H9 (cell line): ENCODE measurements around the gene CACNA2D3. TPM values are rescaled to one million over a fixed set of nuclear protein-coding genes. Genes with fewer than 3 reads are reported as not detected.

ENCODE experiments used
- DNase-seq: peaks from one replicate; pipeline ENCODE4 v3.0.0-alpha.2; 2017
- H2AFZ ChIP-seq: one replicate; pipeline ENCODE4 v1.6.1; 2013; ENCODE audit warnings: mild to moderate bottlenecking, low read length, control low read depth, moderate library complexity
- H2AK5ac ChIP-seq: 2 replicates; pipeline ENCODE4 v1.6.1; 2013; ENCODE audit warnings: low read length, control low read depth, mixed read lengths; ENCODE audit not compliant: insufficient read length
- H2BK120ac ChIP-seq: one replicate; pipeline ENCODE4 v1.6.1; 2013; ENCODE audit warnings: low read depth, mild to moderate bottlenecking, low read length, control low read depth, inconsistent platforms; ENCODE audit not compliant: poor library complexity, severe bottlenecking
- H2BK12ac ChIP-seq: 2 replicates; pipeline ENCODE4 v1.6.1; 2013; ENCODE audit warnings: low read length, control low read depth, mixed read lengths, low read depth; ENCODE audit not compliant: insufficient read length
- H2BK15ac ChIP-seq: 2 replicates; pipeline ENCODE4 v1.6.1; 2013; ENCODE audit warnings: low read depth, low read length, control low read depth
- H2BK20ac ChIP-seq: one replicate; pipeline ENCODE4 v1.6.1; 2013; ENCODE audit warnings: low read depth, mild to moderate bottlenecking, low read length, control low read depth, inconsistent platforms; ENCODE audit not compliant: poor library complexity, severe bottlenecking
- H2BK5ac ChIP-seq: 2 replicates; pipeline ENCODE4 v1.6.1; 2013; ENCODE audit warnings: low read length, control low read depth, mixed read lengths; ENCODE audit not compliant: insufficient read length
- H3K14ac ChIP-seq: 2 replicates; pipeline ENCODE4 v1.6.1; 2013; ENCODE audit warnings: low read length, control low read depth; ENCODE audit not compliant: insufficient read depth
- H3K18ac ChIP-seq: 2 replicates; pipeline ENCODE4 v1.6.1; 2013; ENCODE audit warnings: low read depth, mild to moderate bottlenecking, mixed read lengths, low read length, control low read depth; ENCODE audit not compliant: insufficient read length
- H3K23ac ChIP-seq: 2 replicates; pipeline ENCODE4 v1.6.1; 2013; ENCODE audit warnings: low read length, control low read depth, mixed read lengths, low read depth; ENCODE audit not compliant: insufficient read length
- H3K23me2 ChIP-seq: 2 replicates; pipeline ENCODE4 v1.6.1; 2013; ENCODE audit warnings: low read depth, mild to moderate bottlenecking, mixed read lengths, low read length, control low read depth; ENCODE audit not compliant: insufficient read length, poor library complexity, severe bottlenecking
- H3K27ac ChIP-seq: 2 replicates; pipeline ENCODE4 v1.5.1; 2013; ENCODE audit warnings: low read length, control low read depth, mixed read lengths, low read depth; ENCODE audit not compliant: insufficient read length
- H3K27me3 ChIP-seq: 2 replicates; pipeline ENCODE4 v1.6.1; 2013; ENCODE audit warnings: low read length, control low read depth, inconsistent platforms; ENCODE audit not compliant: insufficient read depth
- H3K4ac ChIP-seq: 2 replicates; pipeline ENCODE4 v1.6.1; 2013; ENCODE audit warnings: low read depth, mild to moderate bottlenecking, control low read depth, inconsistent platforms, low read length, moderate library complexity
- H3K4me1 ChIP-seq: 2 replicates; pipeline ENCODE4 v1.6.1; 2013; ENCODE audit warnings: low read length, control low read depth, inconsistent platforms; ENCODE audit not compliant: insufficient read depth
- H3K4me2 ChIP-seq: 2 replicates; pipeline ENCODE4 v1.6.1; 2013; ENCODE audit warnings: low read length, control low read depth, mixed read lengths; ENCODE audit not compliant: insufficient read length, insufficient read depth
- H3K56ac ChIP-seq: 2 replicates; pipeline ENCODE4 v1.6.1; 2013; ENCODE audit warnings: low read depth, mild to moderate bottlenecking, mixed read lengths, low read length, control low read depth; ENCODE audit not compliant: insufficient read length
- H3K79me1 ChIP-seq: 2 replicates; pipeline ENCODE4 v1.6.1; 2013; ENCODE audit warnings: low read depth, mild to moderate bottlenecking, moderate library complexity, low read length, control low read depth, inconsistent platforms; ENCODE audit not compliant: insufficient read depth, poor library complexity, severe bottlenecking
- H3K79me2 ChIP-seq: 2 replicates; pipeline ENCODE4 v1.6.1; 2013; ENCODE audit warnings: low read length, control low read depth, inconsistent platforms; ENCODE audit not compliant: insufficient read depth
- H3K9ac ChIP-seq: 2 replicates; pipeline ENCODE4 v1.6.1; 2013; ENCODE audit warnings: low read length, control low read depth, mixed read lengths; ENCODE audit not compliant: insufficient read length; ENCODE audit errors: extremely low read depth
- H3K9me3 ChIP-seq: one replicate; pipeline ENCODE4 v1.6.1; 2013; ENCODE audit warnings: low read depth, low read length, inconsistent platforms; ENCODE audit not compliant: control insufficient read depth
- H3T11ph ChIP-seq: one replicate; pipeline ENCODE4 v1.6.1; 2013; ENCODE audit warnings: mild to moderate bottlenecking, low read length, control low read depth, inconsistent platforms
- H4K20me1 ChIP-seq: one replicate; pipeline ENCODE4 v1.6.1; 2013; ENCODE audit not compliant: control insufficient read depth, insufficient read length, insufficient read depth
- H4K5ac ChIP-seq: 2 replicates; pipeline ENCODE4 v1.6.1; 2013; ENCODE audit warnings: low read depth, mild to moderate bottlenecking, mixed read lengths, low read length, control low read depth; ENCODE audit not compliant: insufficient read length
- H4K8ac ChIP-seq: replicated peaks from 2 replicates; pipeline ENCODE4 v1.6.1; 2013; ENCODE audit warnings: low read length, control low read depth, mixed read lengths, low read depth; ENCODE audit not compliant: insufficient read length
- H4K91ac ChIP-seq: 2 replicates; pipeline ENCODE4 v1.6.1; 2013; ENCODE audit warnings: low read depth, mild to moderate bottlenecking, moderate library complexity, mixed read lengths, low read length, control low read depth; ENCODE audit not compliant: insufficient read length
- H3K27ac Mint-ChIP-seq, 3 experiments: 2 replicates in 2 of 3; 3 replicates in 1 of 3; pipeline ENCODE4 v1.8.0; 2020 to 2021; ENCODE audit warnings: mixed read lengths in 3 of 3, mild to moderate bottlenecking in 1 of 3, moderate library complexity in 1 of 3
- H3K27me3 Mint-ChIP-seq: 2 replicates; pipeline ENCODE4 v1.8.0; 2021; ENCODE audit warnings: low read depth, mild to moderate bottlenecking, moderate library complexity, mixed read lengths
- H3K36me3 Mint-ChIP-seq, 3 experiments: 2 replicates in 2 of 3; 3 replicates in 1 of 3; pipeline ENCODE4 v1.8.0; 2020 to 2021; ENCODE audit warnings: low read depth in 3 of 3, mixed read lengths in 3 of 3; ENCODE audit not compliant: insufficient read depth in 1 of 3
- H3K4me1 Mint-ChIP-seq, 2 experiments: 2 replicates each; pipeline ENCODE4 v1.8.0; 2020; ENCODE audit warnings: mixed read lengths in 2 of 2
- H3K4me3 Mint-ChIP-seq, 2 experiments: 2 replicates in 1 of 2; 3 replicates in 1 of 2; pipeline ENCODE4 v1.8.0; 2020 to 2021; ENCODE audit warnings: mild to moderate bottlenecking in 2 of 2, mixed read lengths in 2 of 2, moderate library complexity in 1 of 2
- H3K9me3 Mint-ChIP-seq, 2 experiments: 2 replicates in 1 of 2; 3 replicates in 1 of 2; pipeline ENCODE4 v1.8.0; 2020; ENCODE audit warnings: mild to moderate bottlenecking in 2 of 2, mixed read lengths in 2 of 2, moderate library complexity in 1 of 2
- CTCF ChIP-seq: fragments of 200-600 bp; sonication (generic); conservative IDR thresholded peaks from 3 replicates; pipeline ENCODE4 v1.8.0; 2021; ENCODE audit warnings: antibody characterized with exemption, mild to moderate bottlenecking
- whole genome bisulfite sequencing: extraction: QIAGEN DNeasy Blood & Tissue Kit; methylation state at CpG from one replicate; pipeline ENCODE4 v1.1.7; 2013; ENCODE audit warnings: missing lambda C conversion rate, low lambda C conversion rate, mixed read lengths; ENCODE audit not compliant: insufficient read length; ENCODE audit errors: extremely low coverage; 5-methylcytosine and 5-hydroxymethylcytosine counted together
- total RNA-seq: library from RNA; stranded (reverse); gene quantifications from 2 replicates; pipeline ENCODE4 v1.2.1, GENCODE V29; 2021

The CACNA2D3 gene
- total RNA-seq, 1 experiment from 2014 or later = 3.2 TPM

DNA sequence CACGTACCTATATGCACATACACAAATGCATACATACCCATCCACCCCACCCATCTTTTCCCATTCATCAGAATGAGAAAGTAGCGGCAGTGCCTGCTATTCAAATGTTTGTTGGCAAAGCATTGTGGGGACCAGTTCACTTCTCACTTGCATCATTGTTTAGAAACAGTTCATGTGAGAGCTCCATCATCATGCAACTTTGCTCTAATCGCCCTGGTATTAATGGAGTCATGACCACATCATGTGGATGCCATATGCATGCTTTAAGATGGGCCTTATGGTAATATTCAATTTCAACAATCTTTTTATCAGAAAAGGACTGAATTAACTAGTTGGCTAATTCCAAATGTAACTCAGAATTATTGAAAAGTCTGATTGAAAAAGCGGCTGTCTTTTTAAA, 725.0 kb downstream of the CACNA2D3 start:
- no peak for DNase-seq
- no peak overlapping the region for H2BK120ac ChIP-seq
- no peaks in the 10 kb centered on the region for H3K79me1 ChIP-seq
- H3T11ph ChIP-seq = no peak overlapping the region
- no peak overlapping the region for H4K5ac ChIP-seq
- no peak overlapping the region for H4K91ac ChIP-seq
- no peak overlapping the region for H3K27ac Mint-ChIP-seq
- H3K4me2 ChIP-seq = no peak overlapping the region
- no peaks in the 10 kb centered on the region for H3K36me3 Mint-ChIP-seq
- no peak overlapping the region for H3K4ac ChIP-seq
- no peak overlapping the region for H2BK12ac ChIP-seq
- peaks cover 15% of the 10 kb centered on the region in 2 experiments for H3K4me1 Mint-ChIP-seq
- H3K9me3 ChIP-seq = no peaks in the 10 kb centered on the region
- no peak overlapping the region for H2AK5ac ChIP-seq
- H2BK15ac ChIP-seq = no peak overlapping the region
- no peak overlapping the region for H3K9ac ChIP-seq
- no peak for TF ChIP-seq CTCF
- H2BK5ac ChIP-seq = no peak overlapping the region
- H3K4me1 ChIP-seq = peaks cover 4% of the 10 kb centered on the region; the same call in 1 of the 2 replicates
- H3K27ac ChIP-seq = no peak overlapping the region
- H3K18ac ChIP-seq = no peak overlapping the region
- no peak overlapping the region for H3K4me3 Mint-ChIP-seq
- H3K27me3 ChIP-seq = no peaks in the 10 kb centered on the region
- no peaks in the 10 kb centered on the region for H4K20me1 ChIP-seq
- H3K9me3 Mint-ChIP-seq = no peaks in the 10 kb centered on the region
- H3K14ac ChIP-seq = no peak overlapping the region
- H3K27me3 Mint-ChIP-seq = no peaks in the 10 kb centered on the region
- no peak overlapping the region for H2AFZ ChIP-seq
- H3K23ac ChIP-seq = no peak overlapping the region
- H4K8ac ChIP-seq = no peak overlapping the region
- no peaks in the 10 kb centered on the region for H3K23me2 ChIP-seq
- WGBS = no CpG with 5 or more reads among the region's 4 CpGs
- H3K79me2 ChIP-seq = no peaks in the 10 kb centered on the region
- H3K56ac ChIP-seq = no peak overlapping the region
- no peak overlapping the region for H2BK20ac ChIP-seq
